AG04450 (cell line): Measurements from ENCODE around the gene ALG12. TPM values are rescaled to one million over a fixed set of nuclear protein-coding genes. Genes with fewer than 3 reads are reported as not detected.

Experiments
- CTCF ChIA-PET: fragments of 300-600, 350-600 bp; formaldehyde crosslinking; extraction: SDS; loops from one replicate; lab custom pipeline; 2022; ENCODE audit warnings: antibody characterized with exemption, inconsistent platforms; lab: Charles Lee
- POLR2A ChIA-PET: fragments of 350-600 bp; formaldehyde crosslinking; extraction: SDS; loops from one replicate; lab custom pipeline; 2021; ENCODE audit warnings: antibody characterized with exemption, inconsistent platforms; lab: Yijun Ruan, JAX
- DNase-seq: peaks from one replicate; pipeline ENCODE4 v3.0.0-alpha.2; 2011; ENCODE audit warnings: low read depth, low spot score
- H3K27ac ChIP-seq: one replicate; pipeline ENCODE4 v1.5.1; 2012; ENCODE audit warnings: low read depth, low read length, control low read depth
- H3K27me3 ChIP-seq: one replicate; pipeline ENCODE4 v1.6.0; 2012; ENCODE audit warnings: low read length; ENCODE audit not compliant: control insufficient read depth, insufficient read depth
- H3K4me3 ChIP-seq: 2 replicates; pipeline ENCODE4 v1.5.1; 2011; ENCODE audit warnings: mild to moderate bottlenecking, low read depth, low read length, control low read depth
- H3K9me3 ChIP-seq: 2 replicates; pipeline ENCODE4 v1.5.1; 2012; ENCODE audit warnings: low read length; ENCODE audit not compliant: control insufficient read depth, insufficient read depth
- CTCF ChIP-seq: IDR thresholded peaks from 2 replicates; pipeline ENCODE4 v1.5.1; 2011; ENCODE audit warnings: low read depth, low read length, control low read depth, inconsistent platforms
- polyA plus RNA-seq: library from polyadenylated mRNA; depleted of rRNA; stranded (reverse); fragments of >200 nt; gene quantifications from 2 replicates; pipeline ENCODE4 v1.2.3, GENCODE V29; 2011

The ALG12 gene
- polyA plus RNA-seq, 1 experiment = 5.6 TPM

GRCh38 chr22:49869086-49869830 is 49.0 kb downstream of the ALG12 start:
- POLR2A ChIA-PET = interaction anchor here (0.5 kb wide), 1 partner anchor 43 kb away, joined by 3 read pairs; no protein-coding TSS in a partner anchor
- no peak for TF ChIP-seq CTCF
- H3K27me3 ChIP-seq = no peaks in the 10 kb centered on the region
- DNase-seq = no peak
- H3K9me3 ChIP-seq = peaks cover 37% of the 10 kb centered on the region
- H3K4me3 ChIP-seq = no peak overlapping the region
- H3K27ac ChIP-seq = no peak overlapping the region
- CTCF ChIA-PET = no interaction called here

GRCh38 chr22:49867303-49868265 is 50.7 kb downstream of the ALG12 start:
- CTCF ChIA-PET = no interaction called here
- POLR2A ChIA-PET = no interaction called here
- peaks cover 37% of the 10 kb centered on the region for H3K9me3 ChIP-seq
- DNase-seq = no peak
- no peaks in the 10 kb centered on the region for H3K27me3 ChIP-seq
- H3K4me3 ChIP-seq = no peak overlapping the region
- TF ChIP-seq CTCF = no peak
- no peak overlapping the region for H3K27ac ChIP-seq

GRCh38 chr22:49866646-49867045 is 51.6 kb downstream of the ALG12 start:
- ChIA-PET CTCF (no interaction called here), POLR2A (no interaction called here)
- Histone ChIP-seq H3K9me3 (peaks cover 37% of the 10 kb centered on the region), H3K4me3 (no peak overlapping the region), H3K27me3 (no peaks in the 10 kb centered on the region), H3K27ac (no peak overlapping the region)
- no peak for TF ChIP-seq CTCF
- DNase-seq = no peak

GRCh38 chr22:49866134-49866533 is 52.1 kb downstream of the ALG12 start:
- TF ChIP-seq CTCF = no peak
- no peak overlapping the region for H3K27ac ChIP-seq
- ChIA-PET POLR2A (no interaction called here), CTCF (no interaction called here)
- H3K4me3 ChIP-seq = no peak overlapping the region
- H3K27me3 ChIP-seq = no peaks in the 10 kb centered on the region
- peaks cover 37% of the 10 kb centered on the region for H3K9me3 ChIP-seq
- no peak for DNase-seq

GRCh38 chr22:49865156-49865555 is 53.1 kb downstream of the ALG12 start:
- TF ChIP-seq CTCF = no peak
- Histone ChIP-seq H3K9me3 (peaks cover 37% of the 10 kb centered on the region), H3K27ac (no peak overlapping the region), H3K27me3 (no peaks in the 10 kb centered on the region), H3K4me3 (no peak overlapping the region)
- no peak for DNase-seq
- POLR2A ChIA-PET = no interaction called here
- CTCF ChIA-PET = no interaction called here
